GM10847 (cell line): ENCODE results near the gene RNGTT.

ENCODE experiments used
- POLR2A ChIP-seq: IDR thresholded peaks from 2 replicates; pipeline ENCODE4 v1.6.1; 2011; ENCODE audit not compliant: insufficient read length; ENCODE audit errors: extremely low read depth

Gene RNGTT

DNA sequence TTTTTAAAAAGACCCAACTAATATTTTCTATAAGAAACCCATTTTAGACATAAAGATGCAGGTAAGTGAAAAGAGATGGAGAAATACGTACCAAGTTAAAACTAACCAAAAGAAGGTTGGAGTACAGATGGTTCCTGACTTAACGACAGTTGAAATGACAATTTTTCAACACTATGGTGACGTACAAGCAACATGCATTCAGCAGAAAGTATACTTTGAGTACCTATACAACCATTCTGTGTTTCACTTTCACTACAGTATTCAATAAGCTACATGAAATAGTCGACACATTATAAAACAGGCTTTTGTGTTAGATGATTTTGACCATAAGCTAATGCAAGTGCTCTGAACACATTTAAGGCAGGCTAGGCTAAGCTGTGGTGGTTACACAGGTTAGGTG is 228.9 kb downstream of the RNGTT start:
- no peak for TF ChIP-seq POLR2A

DNA sequence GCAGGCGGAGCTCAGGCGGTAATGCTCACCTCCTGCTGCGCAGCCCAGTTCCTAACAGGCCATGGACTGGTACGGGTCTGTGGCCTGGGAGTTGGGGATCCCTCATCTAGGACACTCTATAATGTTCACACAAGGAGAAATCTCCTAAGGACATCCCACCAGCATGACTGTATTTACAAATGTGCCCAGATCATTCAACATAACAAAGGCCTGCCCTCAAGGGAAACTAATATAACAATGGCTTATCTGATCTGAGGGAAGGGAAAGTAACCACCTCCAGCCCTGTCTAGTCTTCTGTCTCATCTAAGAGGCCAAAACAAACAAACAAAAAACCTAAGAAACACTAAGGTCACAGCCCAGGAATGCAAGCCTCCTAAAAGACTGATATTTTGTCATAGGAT is 232.8 kb downstream of the RNGTT start:
- no peak for TF ChIP-seq POLR2A

DNA sequence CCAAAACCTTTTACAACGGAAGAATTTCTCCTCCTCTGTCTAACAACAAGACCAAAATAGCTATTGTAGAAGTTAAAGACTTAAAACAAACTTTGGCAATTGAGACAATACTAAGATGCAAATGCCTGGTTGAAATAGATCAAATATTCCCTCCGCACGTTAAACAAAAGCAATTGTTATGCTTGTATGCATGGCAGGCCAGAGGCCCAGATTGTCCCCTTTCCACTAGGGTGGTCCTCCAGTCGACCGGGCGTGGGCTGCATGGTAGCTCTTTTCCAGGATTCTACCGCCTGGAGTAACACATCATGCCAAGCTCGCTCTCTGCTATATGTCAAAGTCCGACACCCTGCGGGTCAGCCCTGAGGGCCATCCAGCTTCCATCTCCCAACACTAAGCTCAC is 234.7 kb downstream of the RNGTT start:
- TF ChIP-seq POLR2A: no peak

DNA sequence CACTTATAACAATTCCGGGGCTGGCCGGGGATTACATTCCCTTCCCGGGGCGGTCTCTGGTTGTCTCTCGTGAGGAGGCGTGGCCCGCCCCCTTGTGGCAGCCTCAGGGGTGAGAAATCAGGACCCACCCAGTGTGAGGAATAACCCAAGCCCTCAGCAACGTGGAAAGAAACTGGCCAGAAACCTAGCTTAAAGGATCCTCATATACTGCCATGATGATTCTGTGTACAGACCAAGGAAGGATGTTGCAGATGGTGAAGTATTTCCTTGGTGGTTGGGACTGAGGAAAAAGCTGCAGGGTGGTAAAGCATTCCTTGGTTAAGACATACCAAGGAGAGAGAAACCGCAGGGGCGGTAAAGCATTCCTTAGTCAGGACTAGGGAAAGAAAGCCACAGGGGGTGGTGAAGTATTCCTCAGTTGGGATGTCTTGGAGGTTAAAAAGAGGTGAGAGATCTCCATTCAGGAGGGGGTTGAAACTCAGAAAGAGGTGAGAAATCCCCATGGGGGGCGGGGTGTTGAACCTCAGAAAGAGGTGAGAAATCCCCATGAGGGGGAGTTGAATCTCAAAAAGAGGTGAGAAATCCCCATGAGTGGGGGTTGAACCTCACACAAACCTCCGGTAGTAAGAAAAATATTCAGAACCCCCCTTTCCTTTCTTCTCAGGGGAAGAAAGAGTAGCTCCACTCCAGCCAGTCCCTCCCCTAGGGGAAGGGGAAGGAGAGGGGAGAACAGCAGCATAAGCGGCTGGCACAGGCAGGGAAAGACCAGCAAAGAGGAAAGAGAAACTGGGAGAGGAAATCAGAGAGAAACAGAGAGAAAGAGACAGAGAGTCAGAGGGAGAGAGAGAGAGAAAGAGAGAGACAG is 238.1 kb downstream of the RNGTT start:
- no peak for TF ChIP-seq POLR2A

DNA sequence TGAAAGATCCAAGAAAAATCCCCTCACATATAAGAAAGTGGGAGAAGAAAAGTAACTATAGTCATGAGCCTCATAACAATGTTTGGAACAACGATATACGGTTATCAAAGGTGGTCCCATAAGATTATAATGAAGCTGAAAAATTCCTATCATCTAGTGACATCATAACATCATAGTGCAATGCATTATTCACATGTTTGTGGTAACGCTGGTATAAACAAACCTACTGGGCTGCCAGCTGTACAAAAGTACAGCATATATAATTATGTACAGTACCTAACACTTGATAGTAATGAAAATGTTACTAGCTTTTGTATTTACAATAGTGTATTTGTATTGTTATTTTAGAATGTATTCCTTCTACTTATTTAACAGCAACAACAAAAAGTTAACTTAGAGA is 240.7 kb downstream of the RNGTT start:
- TF ChIP-seq POLR2A: no peak

DNA sequence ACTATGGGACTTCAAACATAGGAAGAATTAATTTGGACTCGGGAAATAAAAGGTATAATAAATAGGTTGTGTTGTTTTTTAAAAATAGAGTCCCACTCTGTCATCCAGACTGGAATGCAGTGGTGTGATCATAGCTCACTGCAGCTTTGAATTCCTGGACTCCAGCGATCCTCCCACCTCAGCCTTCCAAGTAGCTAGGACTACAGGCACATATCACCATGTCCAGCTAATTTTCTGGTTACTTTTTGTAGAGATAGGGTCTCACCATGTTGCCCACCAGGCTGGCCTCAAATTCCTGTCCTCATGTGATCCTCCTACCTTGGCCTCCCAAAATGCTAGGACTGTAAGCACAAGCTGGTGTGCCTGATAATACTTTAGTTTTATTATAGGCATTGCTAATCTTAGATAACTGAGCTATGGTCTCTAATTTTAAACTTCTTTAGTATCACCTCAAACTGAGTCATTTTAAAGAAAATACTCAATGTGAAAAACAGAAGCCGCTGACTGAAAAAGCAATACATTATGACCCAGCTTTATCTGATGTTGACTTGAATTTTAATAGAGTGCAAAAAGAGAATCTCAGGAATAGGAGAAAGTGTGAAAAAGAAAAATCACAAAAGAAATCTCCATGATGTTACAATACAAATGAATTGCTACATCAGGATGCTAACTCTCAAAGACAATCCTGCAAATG is 251.0 kb downstream of the RNGTT start:
- TF ChIP-seq POLR2A: no peak

DNA sequence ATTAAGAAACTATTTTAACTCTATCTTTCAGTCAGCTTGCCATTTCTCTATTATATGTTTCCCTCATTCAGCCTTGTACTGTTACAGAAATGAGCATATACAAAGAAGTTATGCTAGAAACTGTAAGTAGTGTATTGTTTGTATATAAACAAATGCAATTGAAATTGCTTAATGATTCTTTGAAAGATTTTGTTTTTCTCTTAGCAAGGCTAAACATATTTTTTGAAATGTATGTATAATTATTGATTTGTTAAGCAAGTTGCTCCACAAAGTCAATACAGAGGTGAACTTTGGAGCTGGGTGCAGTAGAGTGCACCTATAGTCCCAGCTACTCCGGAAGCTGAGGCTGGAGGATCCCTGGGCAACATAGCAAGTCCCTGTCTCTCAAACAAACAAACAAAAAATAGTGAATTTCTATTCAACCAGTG is 253.6 kb downstream of the RNGTT start:
- TF ChIP-seq POLR2A: no peak

DNA sequence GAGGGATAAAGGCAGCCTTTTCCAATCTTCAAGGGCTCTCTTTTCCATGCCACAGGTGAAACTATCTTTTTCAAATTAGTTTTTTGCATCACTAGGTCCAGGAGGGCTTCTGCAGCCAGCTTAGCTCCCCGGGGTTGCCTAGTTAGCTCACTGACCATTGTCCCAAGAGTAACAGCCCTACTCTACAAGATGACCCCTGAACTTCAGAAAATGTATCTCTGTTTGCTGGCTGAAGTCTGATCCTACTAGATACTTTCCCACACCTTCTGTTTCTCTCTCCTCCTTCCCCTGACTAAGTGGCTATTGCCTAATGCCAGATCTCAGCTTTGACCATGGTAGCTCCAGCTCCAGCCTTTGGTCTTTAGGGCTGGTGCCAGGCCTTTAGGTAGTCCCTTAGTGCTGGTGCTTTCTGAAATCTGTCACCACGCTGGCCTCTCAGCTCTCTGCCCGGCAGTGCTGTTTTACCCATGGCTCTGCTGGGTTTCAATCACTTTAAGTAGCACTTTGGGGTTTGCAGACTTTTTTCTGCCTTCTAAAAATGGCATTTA is 255.1 kb downstream of the RNGTT start:
- TF ChIP-seq POLR2A: no peak

DNA sequence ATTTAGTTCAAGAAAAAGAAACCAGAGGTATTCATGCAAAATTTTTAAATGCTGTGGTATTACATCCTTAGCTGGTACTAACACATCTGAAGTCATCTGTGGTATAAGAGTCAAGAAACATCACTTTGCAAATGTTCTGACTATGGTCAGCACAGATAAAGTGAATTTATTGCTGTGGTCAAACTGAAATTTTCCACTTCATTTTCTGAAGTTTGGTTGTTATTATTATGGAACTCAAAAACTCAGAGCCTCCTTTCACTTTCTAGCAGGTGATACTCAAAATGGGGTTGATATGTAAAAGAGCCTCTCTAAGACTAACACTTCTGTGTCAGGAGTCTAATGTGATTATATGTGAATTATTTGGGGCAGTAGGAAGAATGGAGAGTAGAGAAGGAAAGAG is 257.8 kb downstream of the RNGTT start:
- no peak for TF ChIP-seq POLR2A

DNA sequence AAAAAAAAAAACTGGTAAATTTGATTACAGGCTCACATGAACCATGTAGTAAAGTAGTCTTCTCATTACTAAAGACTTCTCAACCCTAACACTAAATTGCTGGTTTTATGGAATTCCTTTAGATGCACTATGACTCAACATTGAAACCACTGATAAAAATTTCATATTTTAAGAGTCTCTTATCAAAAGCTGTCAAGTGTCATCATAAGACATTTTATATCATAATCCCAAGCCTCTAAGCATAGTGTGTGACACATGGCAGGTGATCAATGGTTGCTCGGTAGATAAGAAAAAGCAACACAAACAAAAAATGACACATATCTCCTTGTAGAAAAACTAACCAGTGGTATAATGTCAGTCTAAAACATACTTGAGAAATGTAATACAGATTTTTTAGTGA is 258.4 kb downstream of the RNGTT start:
- TF ChIP-seq POLR2A: no peak

DNA sequence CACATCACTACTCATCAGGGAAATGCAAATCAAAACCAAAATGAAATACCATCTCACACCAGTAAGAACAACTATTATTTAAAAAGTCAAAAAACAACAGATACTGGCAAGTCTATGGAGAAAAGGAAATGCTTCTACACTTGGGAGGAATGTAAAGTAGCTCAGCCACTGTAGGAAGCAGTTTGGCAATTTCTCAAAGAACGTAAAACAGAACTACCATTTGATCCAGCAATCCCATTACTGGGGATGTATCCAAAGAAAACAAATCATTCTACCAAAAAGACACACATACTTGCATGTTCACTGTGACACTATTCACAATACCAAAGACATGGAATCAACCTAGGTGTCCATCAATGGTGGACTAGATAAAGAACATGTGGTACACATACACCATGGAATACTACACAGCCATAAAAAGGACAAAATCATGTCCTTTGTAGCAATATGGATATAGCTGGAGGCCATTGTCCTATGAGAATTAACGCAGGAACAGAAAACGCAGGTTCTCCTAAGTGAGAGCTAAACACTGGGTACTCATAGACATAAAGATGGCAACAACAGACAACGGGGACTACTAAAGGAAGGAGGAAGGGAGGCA is 260.4 kb downstream of the RNGTT start:
- TF ChIP-seq POLR2A: no peak

DNA sequence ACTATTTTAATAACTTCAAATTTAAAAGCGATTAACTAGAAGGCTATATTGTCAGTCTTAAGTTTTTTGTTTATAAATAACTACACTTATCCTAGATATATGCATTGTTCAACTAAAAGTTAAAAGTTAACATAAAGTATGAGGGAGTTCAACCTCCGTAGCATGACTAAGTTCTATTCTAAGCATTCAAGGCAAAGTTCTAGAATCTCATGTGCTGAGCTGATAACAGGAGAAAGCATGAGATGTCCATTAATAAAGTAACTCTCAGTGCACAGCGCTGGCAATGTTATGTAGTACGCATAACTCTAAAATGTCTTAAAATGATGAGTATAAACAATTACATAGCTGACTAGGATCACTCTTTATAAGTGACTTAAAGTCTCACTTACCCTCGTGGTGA is 264.8 kb downstream of the RNGTT start:
- TF ChIP-seq POLR2A: no peak

DNA sequence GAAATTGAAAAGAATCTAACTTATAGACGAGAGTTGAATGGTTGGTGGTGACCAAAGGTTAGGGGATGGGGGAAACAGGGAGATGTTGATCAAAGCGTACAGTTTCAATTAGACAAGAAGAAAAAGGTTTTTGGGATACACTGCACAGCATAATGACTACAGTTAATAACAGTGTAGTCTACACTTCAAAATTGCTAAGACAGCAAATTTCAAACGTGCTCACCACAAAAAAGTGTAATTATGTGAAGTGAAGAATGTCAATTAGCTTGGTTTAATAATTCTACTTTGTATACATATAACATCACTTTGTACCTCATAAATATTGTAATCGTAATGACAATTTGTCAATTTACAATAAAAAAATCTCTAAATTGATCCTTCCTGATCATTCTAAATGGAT is 267.5 kb downstream of the RNGTT start:
- no peak for TF ChIP-seq POLR2A

DNA sequence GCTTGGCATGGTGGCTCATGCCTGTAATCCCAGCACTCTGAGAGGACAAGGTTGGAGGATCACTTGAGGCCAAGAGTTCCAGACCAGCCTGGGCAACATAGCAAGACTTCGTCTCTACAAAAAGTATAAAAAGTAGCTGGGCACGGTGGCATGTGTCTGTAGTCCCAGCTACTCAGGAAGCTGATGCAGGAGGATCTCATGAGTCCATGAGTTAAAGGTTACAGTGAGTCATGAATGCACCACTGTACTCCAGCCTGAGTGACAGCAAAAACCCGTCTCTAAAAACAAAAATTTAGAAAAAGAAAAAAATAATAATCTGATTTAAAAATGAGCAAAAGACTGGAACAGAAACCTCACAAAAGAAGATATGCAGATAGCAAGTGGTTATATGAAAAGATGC is 279.7 kb downstream of the RNGTT start:
- TF ChIP-seq POLR2A: no peak

DNA sequence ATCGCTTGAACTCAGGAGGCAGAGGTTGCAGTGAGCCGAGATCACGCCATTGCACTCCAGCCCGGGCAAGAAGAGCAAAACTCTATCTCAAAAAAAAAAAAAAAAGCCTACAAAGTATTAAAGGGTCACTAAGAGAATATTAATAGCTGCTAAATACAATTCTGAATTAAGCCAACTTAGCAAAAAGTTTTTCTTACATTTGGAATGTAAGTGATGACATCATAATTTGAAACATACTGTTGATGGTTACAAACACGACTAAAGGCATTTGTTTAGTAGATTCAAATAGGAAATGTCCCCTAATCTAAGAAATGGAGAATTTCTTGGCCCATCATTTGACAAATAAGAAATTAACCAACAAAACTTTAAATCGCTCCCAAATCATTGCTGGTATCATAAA is 282.8 kb downstream of the RNGTT start:
- no peak for TF ChIP-seq POLR2A

DNA sequence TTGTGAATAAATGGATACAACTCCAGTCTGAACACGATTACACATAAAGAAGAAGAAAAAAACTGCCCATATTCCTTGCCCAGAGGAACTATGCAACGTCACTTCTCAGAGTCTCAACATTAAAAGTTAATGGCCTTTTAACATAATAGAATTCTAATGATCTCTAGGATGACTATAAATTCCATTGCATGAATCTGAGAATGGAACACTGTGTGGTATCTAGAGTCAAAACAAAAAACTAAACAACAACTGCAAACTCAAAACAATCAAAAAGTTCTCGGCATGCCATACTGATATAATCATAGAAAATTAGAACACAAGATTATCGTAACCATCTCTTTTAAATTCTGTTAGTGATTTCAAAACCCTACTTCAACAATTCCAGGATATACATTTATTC is 283.6 kb downstream of the RNGTT start:
- no peak for TF ChIP-seq POLR2A

DNA sequence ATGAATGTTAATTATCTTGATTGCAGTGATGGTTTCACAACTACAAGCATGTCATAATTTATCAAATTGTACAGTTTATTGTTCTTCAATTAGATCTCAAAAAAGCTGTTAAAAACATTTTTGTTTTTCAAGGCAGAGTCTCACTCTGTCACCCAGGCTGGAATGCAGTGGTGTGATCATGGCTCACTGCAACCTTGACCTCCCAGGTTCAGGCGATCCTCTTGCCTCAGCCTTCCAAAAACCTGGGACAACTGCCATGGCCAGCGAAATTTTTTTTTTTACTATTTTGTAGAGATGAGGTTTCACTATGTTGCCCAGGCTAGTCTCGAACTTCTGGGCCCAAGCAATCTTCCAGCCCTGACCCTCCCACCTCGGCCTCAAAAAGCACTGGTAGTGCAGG is 286.1 kb downstream of the RNGTT start:
- TF ChIP-seq POLR2A: no peak

DNA sequence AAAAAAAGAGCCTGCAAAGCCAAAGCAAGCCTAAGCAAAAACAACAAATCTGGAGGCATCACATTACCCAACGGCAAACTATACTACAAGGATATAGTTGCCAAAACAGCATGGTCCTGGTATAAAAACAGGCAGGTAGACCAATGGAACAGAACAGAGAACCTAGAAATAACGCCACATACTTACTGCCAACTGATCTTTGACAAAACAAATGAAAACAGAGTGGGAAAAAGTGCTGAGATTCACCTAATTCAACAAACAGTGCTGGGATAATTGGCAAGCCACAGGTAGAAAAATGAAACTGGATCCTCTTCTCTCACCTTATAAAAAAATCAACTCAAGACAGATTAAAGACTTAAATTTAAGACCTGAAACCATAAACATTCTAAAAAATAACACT is 291.8 kb downstream of the RNGTT start:
- no peak for TF ChIP-seq POLR2A
